ENCODE measurements around the gene AKIP1. TPM values are rescaled to one million over a fixed set of nuclear protein-coding genes. Genes with fewer than 3 reads are reported as not detected.
"Not testable (repeated sequence)": the region's sequence is repeated elsewhere in the genome, so short reads cannot be mapped to it uniquely, and the experiment has no call there.

Gene AKIP1
- total RNA-seq, 1 donor from 2014 or later, result 53.7 TPM

DNA sequence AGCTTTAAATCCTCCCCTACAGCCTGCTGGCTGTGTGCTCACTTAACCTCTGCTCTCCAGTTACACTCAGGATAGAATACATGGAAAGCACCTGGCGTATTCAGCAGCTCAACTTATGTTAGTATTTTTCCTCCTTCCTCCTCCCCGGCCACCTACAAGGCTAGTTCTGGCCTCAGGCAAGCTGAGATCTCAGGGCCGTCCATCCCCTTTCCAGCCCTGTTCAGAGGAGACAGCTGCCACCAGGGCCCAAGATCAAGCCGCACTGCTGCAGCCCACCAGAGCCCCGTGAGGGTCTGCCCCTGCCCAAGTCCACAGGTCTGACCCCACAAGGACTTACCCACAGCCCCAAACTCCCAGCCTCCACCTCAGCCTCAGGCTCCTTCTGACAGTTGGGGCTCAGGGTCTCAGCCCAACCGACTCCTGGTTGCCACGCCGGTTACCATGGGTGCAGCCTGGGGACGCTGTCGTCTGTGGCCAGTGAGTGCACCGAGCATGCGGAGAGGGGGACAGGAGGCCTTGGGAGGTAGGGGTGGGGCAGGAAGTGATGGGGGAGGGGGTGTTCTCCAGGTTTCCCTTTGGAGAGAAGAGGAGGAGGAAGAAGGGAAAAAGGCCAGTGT is 21.7 kb downstream of the AKIP1 start, which contains the start of gene C11orf16:
Gene C11orf16, minus strand, starts transcription at position 384 of the 617 bp plus-strand sequence. CDS start 639 bp downstream, outside the sequence.
- Histone ChIP-seq H4K20me1 (ENCODE audit: low read depth) (no peaks in the 10 kb centered on the region), H3K9ac (no peak within 1 kb of the TSS), H2AFZ (replicated peaks) (no peak within 1 kb of the TSS), H3F3A (ENCODE audit: low read depth) (no peaks in the 10 kb centered on the region), H3K9me3 (ENCODE audit: low read depth) (no peaks in the 10 kb centered on the region), H3K4me2 (no peak within 1 kb of the TSS), H3K79me2 (ENCODE audit: low read depth) (no peaks in the 10 kb centered on the region), H3K4me3 (no peak within 1 kb of the TSS), H3K36me3 (no peaks in the 10 kb centered on the region), H3K27ac (no peak within 1 kb of the TSS), H3K27me3 (no peaks in the 10 kb centered on the region), H3K4me1 (peaks cover 6% of the 10 kb centered on the region)
- Mint-ChIP-seq H3K27ac (peak within 1 kb of the TSS; percentile 39), H3K36me3 (peaks cover 2% of the 10 kb centered on the region), H3K4me3 (no peak within 1 kb of the TSS), H3K27me3 (ENCODE audit: insufficient read depth, low read depth) (no peaks in the 10 kb centered on the region), H3K9me3 (peaks cover 2% of the 10 kb centered on the region), H3K4me1 (peaks cover 22% of the 10 kb centered on the region)
- no peak for TF ChIP-seq EZH2 (IDR thresholded peaks at IDR 0.05)
- no peak for TF ChIP-seq EZH2phosphoT487 (IDR thresholded peaks at IDR 0.05)
- TF ChIP-seq, protein P1, sequence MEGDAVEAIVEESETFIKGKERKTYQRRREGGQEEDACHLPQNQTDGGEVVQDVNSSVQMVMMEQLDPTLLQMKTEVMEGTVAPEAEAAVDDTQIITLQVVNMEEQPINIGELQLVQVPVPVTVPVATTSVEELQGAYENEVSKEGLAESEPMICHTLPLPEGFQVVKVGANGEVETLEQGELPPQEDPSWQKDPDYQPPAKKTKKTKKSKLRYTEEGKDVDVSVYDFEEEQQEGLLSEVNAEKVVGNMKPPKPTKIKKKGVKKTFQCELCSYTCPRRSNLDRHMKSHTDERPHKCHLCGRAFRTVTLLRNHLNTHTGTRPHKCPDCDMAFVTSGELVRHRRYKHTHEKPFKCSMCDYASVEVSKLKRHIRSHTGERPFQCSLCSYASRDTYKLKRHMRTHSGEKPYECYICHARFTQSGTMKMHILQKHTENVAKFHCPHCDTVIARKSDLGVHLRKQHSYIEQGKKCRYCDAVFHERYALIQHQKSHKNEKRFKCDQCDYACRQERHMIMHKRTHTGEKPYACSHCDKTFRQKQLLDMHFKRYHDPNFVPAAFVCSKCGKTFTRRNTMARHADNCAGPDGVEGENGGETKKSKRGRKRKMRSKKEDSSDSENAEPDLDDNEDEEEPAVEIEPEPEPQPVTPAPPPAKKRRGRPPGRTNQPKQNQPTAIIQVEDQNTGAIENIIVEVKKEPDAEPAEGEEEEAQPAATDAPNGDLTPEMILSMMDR (IDR thresholded peaks at IDR 0.05), result no peak
- no peak for DNase-seq (ENCODE audit: low spot score)

DNA sequence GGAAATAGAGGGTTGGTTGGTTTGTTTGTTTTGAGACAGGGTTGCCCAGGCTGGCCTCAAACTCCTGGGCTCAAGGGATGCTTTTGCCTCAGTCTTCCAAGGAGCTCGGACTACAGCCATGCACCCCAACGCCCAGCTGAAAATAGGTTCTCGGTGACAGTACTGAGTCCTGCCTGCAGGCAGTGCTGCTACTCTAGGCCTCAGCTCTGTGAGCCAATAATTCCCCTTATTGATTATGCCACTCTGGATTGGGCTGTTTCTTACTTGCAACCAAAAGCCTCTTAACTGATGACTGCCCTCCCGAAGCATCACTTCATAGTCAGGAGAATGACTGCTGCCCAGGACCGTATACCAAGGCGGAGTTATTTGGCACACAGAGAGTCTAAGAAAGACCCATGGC is 22.9 kb downstream of the AKIP1 start:
- Histone ChIP-seq H3K9ac (no peak overlapping the region), H3K27ac (no peak overlapping the region), H3K36me3 (no peaks in the 10 kb centered on the region), H2AFZ (replicated peaks) (no peak overlapping the region), H3K4me3 (no peak overlapping the region), H3K27me3 (no peaks in the 10 kb centered on the region), H3K4me1 (peaks cover 6% of the 10 kb centered on the region), H3K9me3 (ENCODE audit: low read depth) (no peaks in the 10 kb centered on the region), H4K20me1 (ENCODE audit: low read depth) (no peaks in the 10 kb centered on the region), H3K79me2 (ENCODE audit: low read depth) (no peaks in the 10 kb centered on the region), H3F3A (ENCODE audit: low read depth) (no peaks in the 10 kb centered on the region), H3K4me2 (no peak overlapping the region)
- H3K9me3 Mint-ChIP-seq, result peaks cover 2% of the 10 kb centered on the region
- DNase-seq (ENCODE audit: low spot score), result peak; percentile 36
- TF ChIP-seq EZH2 (IDR thresholded peaks at IDR 0.05) (no peak), EZH2phosphoT487 (IDR thresholded peaks at IDR 0.05) (no peak)
- TF ChIP-seq, protein P1 (IDR thresholded peaks at IDR 0.05), result peak; percentile 49
- H3K27ac Mint-ChIP-seq, result no peak overlapping the region
- no peak overlapping the region for H3K4me3 Mint-ChIP-seq
- H3K27me3 Mint-ChIP-seq (ENCODE audit: insufficient read depth, low read depth), result peaks cover 2% of the 10 kb centered on the region
- peaks cover 22% of the 10 kb centered on the region for H3K4me1 Mint-ChIP-seq
- peaks cover 2% of the 10 kb centered on the region for H3K36me3 Mint-ChIP-seq

DNA sequence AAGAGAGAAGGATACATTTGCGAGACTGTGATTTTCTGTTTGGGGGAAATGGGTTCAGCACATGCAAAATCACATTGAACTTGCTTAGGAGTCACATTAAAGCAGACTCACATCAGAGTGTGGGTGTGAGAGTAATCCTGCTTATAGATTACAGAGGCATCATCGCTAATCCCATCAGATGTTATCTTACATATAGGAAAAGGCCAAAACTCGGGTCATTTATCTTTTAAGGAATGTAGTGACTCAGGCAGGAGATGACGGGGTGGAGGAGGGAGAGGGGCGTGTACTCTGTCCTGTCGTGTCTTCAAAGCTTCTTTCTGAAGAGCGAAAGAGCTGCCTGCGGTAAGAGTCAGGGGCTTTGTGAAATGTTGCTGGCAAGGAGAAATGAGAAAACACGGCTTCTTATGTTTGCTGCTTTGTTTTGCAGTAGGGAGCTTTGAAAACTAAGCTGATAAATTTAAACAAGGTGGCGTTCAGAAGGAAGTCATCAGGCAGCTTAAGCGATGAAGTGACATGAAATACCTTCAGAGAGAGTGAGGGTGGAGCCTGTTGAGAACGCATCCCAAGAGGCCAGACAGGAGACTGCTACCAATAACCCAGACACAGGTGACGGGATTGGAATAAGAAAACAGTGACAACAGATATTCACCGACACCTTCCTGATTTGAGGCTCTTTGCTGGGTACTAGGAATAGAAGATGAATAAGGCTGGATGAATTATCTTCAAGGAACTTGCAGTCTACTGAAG is 23.9 kb downstream of the AKIP1 start:
- Mint-ChIP-seq H3K4me3 (no peak overlapping the region), H3K27ac (peak overlapping the region; percentile 78), H3K36me3 (no peaks in the 10 kb centered on the region), H3K9me3 (peaks cover 2% of the 10 kb centered on the region), H3K4me1 (peaks cover 22% of the 10 kb centered on the region), H3K27me3 (ENCODE audit: insufficient read depth, low read depth) (peaks cover 2% of the 10 kb centered on the region)
- Histone ChIP-seq H2AFZ (replicated peaks) (peak overlapping the region; percentile 20), H3K79me2 (ENCODE audit: low read depth) (no peaks in the 10 kb centered on the region), H3K4me1 (peaks cover 6% of the 10 kb centered on the region), H4K20me1 (ENCODE audit: low read depth) (no peaks in the 10 kb centered on the region), H3K27ac (no peak overlapping the region), H3K36me3 (no peaks in the 10 kb centered on the region), H3K4me3 (no peak overlapping the region), H3K27me3 (no peaks in the 10 kb centered on the region), H3K9me3 (ENCODE audit: low read depth) (no peaks in the 10 kb centered on the region), H3K4me2 (no peak overlapping the region), H3F3A (ENCODE audit: low read depth) (no peaks in the 10 kb centered on the region), H3K9ac (no peak overlapping the region)
- DNase-seq (ENCODE audit: low spot score), result no peak
- no peak for TF ChIP-seq EZH2 (IDR thresholded peaks at IDR 0.05)
- TF ChIP-seq EZH2phosphoT487 (IDR thresholded peaks at IDR 0.05), result no peak
- TF ChIP-seq, protein P1 (IDR thresholded peaks at IDR 0.05), result no peak

DNA sequence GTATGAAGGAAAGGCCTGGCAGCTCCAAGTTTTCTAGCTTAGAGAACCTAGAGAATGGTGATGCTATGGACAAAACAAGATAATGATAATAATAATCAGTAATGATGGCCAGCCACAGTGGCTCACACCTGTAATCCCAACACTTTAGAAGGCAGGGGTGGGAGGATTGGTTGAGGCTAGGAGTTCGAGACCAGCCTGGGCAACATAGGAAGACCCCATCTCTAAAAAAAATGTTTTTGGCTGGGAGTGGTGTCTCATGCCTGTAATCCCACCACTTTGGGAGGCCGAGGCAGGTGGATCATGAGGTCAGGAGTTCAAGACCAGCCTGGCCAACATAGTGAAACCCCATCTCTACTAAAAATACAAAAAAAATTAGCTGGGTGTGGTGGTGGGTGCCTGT is 24.8 kb downstream of the AKIP1 start:
- H2AFZ ChIP-seq (replicated peaks); H3K9me3 Mint-ChIP-seq; H3K27ac ChIP-seq; H3K27ac Mint-ChIP-seq; DNase-seq (ENCODE audit: low spot score); H3K4me1 ChIP-seq; H3K9me3 ChIP-seq (ENCODE audit: low read depth); H3K36me3 Mint-ChIP-seq; H3K9ac ChIP-seq; H3K27me3 ChIP-seq; H3K4me3 ChIP-seq; H3K36me3 ChIP-seq; H3K4me3 Mint-ChIP-seq; H4K20me1 ChIP-seq (ENCODE audit: low read depth); H3K4me2 ChIP-seq; H3K79me2 ChIP-seq (ENCODE audit: low read depth); H3K27me3 Mint-ChIP-seq (ENCODE audit: insufficient read depth, low read depth); H3F3A ChIP-seq (ENCODE audit: low read depth): not testable (repeated sequence)
- H3K4me1 Mint-ChIP-seq, result peaks cover 22% of the 10 kb centered on the region
